GM19351 (cell line): Measurements from ENCODE around the gene RPL39L.
"Not testable (repeated sequence)": the region's sequence is repeated elsewhere in the genome, so short reads cannot be mapped to it uniquely, and the experiment has no call there.

ENCODE experiments used
- ATAC-seq: cut with Tn5 transposase; IDR thresholded peaks from one replicate; pipeline ENCODE4 v1.9.1; 2021; ENCODE audit warnings: mild to moderate bottlenecking, moderate library complexity; ENCODE audit not compliant: unreplicated experiment

RPL39L gene

GRCh38 chr3:187139126-187139894 is at the start of gene RPL39L:
TSS of gene RPL39L (minus strand) at chr3:187139496. CDS start at chr3:187121300, 18,196 bp downstream.
- ATAC-seq = peak; percentile 94

- ATAC-seq = no peak
Observed at GRCh38 chr3:187188931-187189330, 49.6 kb upstream of the RPL39L start.

GRCh38 chr3:187186801-187187421 is 47.6 kb upstream of the RPL39L start:
- peak; percentile 70 for ATAC-seq

GRCh38 chr3:187186375-187186774 is 47.1 kb upstream of the RPL39L start:
- ATAC-seq = peak; percentile 14

GRCh38 chr3:187185759-187186158 is 46.5 kb upstream of the RPL39L start:
- no peak for ATAC-seq

- ATAC-seq = no peak
Observed at GRCh38 chr3:187183903-187184302, 44.6 kb upstream of the RPL39L start.

- peak; percentile 46 for ATAC-seq
Observed at GRCh38 chr3:187183210-187183862, 44.0 kb upstream of the RPL39L start.

GRCh38 chr3:187181454-187182170 is 42.3 kb upstream of the RPL39L start:
- ATAC-seq = no peak

- ATAC-seq = no peak
Observed at GRCh38 chr3:187172929-187173328, 33.6 kb upstream of the RPL39L start.

GRCh38 chr3:187170911-187171310 is 31.6 kb upstream of the RPL39L start:
- not testable (repeated sequence) for ATAC-seq

- no peak for ATAC-seq
Observed at GRCh38 chr3:187169231-187169960, 30.1 kb upstream of the RPL39L start.

GRCh38 chr3:187167777-187168176 is 28.5 kb upstream of the RPL39L start:
- ATAC-seq = no peak

GRCh38 chr3:187166750-187167149 is 27.5 kb upstream of the RPL39L start:
- no peak for ATAC-seq

- no peak for ATAC-seq
Observed at GRCh38 chr3:187165144-187165543, 25.8 kb upstream of the RPL39L start.

GRCh38 chr3:187162265-187162953 is 23.1 kb upstream of the RPL39L start:
- no peak for ATAC-seq

GRCh38 chr3:187161556-187161955 is 22.3 kb upstream of the RPL39L start:
- ATAC-seq = no peak

GRCh38 chr3:187150599-187150998 is 11.3 kb upstream of the RPL39L start:
- peak; percentile 53 for ATAC-seq

GRCh38 chr3:187150186-187150585 is 10.9 kb upstream of the RPL39L start:
- no peak for ATAC-seq

GRCh38 chr3:187146389-187146788 is 7.1 kb upstream of the RPL39L start:
- no peak for ATAC-seq
